Naive thymus-derived CD4-positive, alpha-beta T cell (primary cell): ENCODE results near the gene PHC3. TPM values are rescaled to one million over a fixed set of nuclear protein-coding genes. Genes with fewer than 3 reads are reported as not detected.

Experiments used
- ATAC-seq: fragments of 150-1000 bp; cut with Tn5 transposase; 2 replicates; pipeline ENCODE4 v1.10.0; 2021; ENCODE audit warnings: mild to moderate bottlenecking, moderate library complexity
- CTCF ChIA-PET: fragments of 350-600 bp; sonication (Branson Sonifier 250); formaldehyde crosslinking; loops from one replicate; lab custom pipeline; 2021; ENCODE audit warnings: antibody characterized with exemption; lab: Charles Lee
- POLR2A ChIA-PET: fragments of 350-600 bp; sonication (Branson Sonifier 250); formaldehyde crosslinking; loops from one replicate; lab custom pipeline; 2021; ENCODE audit warnings: antibody characterized with exemption, inconsistent platforms; lab: Charles Lee
- DNase-seq, 9 donors: peaks; one replicate each; pipeline versions ENCODE4 v3.0.0 to v3.0.0-alpha.2; 2020 to 2022; ENCODE audit warnings: mixed read lengths in 1 of 9
- H3K27ac ChIP-seq: one replicate; pipeline ENCODE4 v1.7.0; 2013; ENCODE audit warnings: mild to moderate bottlenecking, low read depth, low read length, moderate library complexity
- H3K27me3 ChIP-seq, 2 donors: one replicate each; pipeline ENCODE4 v1.7.0; 2013; ENCODE audit warnings: low read length in 2 of 2, mild to moderate bottlenecking in 2 of 2, moderate library complexity in 2 of 2; ENCODE audit not compliant: control insufficient read depth in 2 of 2, insufficient read depth in 2 of 2
- H3K36me3 ChIP-seq, 3 experiments: 1 replicate in 2 of 3; 2 replicates in 1 of 3; pipeline ENCODE4 v1.7.0; 2013; ENCODE audit warnings: low read length in 3 of 3, mild to moderate bottlenecking in 3 of 3, moderate library complexity in 1 of 3; ENCODE audit not compliant: insufficient read depth in 3 of 3, control insufficient read depth in 2 of 3
- H3K4me1 ChIP-seq, 2 donors: one replicate each; pipeline ENCODE4 v1.7.0; 2013; ENCODE audit warnings: low read length in 2 of 2, mild to moderate bottlenecking in 2 of 2, moderate library complexity in 1 of 2; ENCODE audit not compliant: control insufficient read depth in 2 of 2, insufficient read depth in 2 of 2
- H3K4me3 ChIP-seq: 2 replicates; pipeline ENCODE4 v1.7.0; 2013; ENCODE audit warnings: mild to moderate bottlenecking, low read length
- H3K9me3 ChIP-seq, 3 experiments: 1 replicate in 2 of 3; 2 replicates in 1 of 3; pipeline ENCODE4 v1.7.0; 2013; ENCODE audit warnings: low read length in 3 of 3; ENCODE audit not compliant: control insufficient read depth in 2 of 3
- H3K27ac Mint-ChIP-seq, 9 donors: one replicate each; pipeline ENCODE4 v1.8.0; 2020 to 2022; ENCODE audit warnings: mixed read lengths in 9 of 9, mild to moderate bottlenecking in 8 of 9, moderate library complexity in 5 of 9, inconsistent platforms in 2 of 9
- H3K27me3 Mint-ChIP-seq, 5 donors: one replicate each; pipeline ENCODE4 v1.8.0; 2021 to 2022; ENCODE audit warnings: mixed read lengths in 5 of 5, mild to moderate bottlenecking in 1 of 5
- H3K36me3 Mint-ChIP-seq, 5 donors: one replicate each; pipeline ENCODE4 v1.8.0; 2020 to 2022; ENCODE audit warnings: mixed read lengths in 5 of 5, mild to moderate bottlenecking in 3 of 5, inconsistent platforms in 1 of 5
- H3K4me1 Mint-ChIP-seq, 7 donors: one replicate each; pipeline ENCODE4 v1.8.0; 2020 to 2022; ENCODE audit warnings: mixed read lengths in 7 of 7, mild to moderate bottlenecking in 3 of 7, inconsistent platforms in 1 of 7
- H3K4me3 Mint-ChIP-seq, 10 donors: one replicate each; pipeline ENCODE4 v1.8.0; 2020 to 2022; ENCODE audit warnings: mild to moderate bottlenecking in 10 of 10, mixed read lengths in 10 of 10, moderate library complexity in 6 of 10, inconsistent platforms in 2 of 10
- H3K9me3 Mint-ChIP-seq, 11 donors: one replicate each; pipeline ENCODE4 v1.8.0; 2020 to 2022; ENCODE audit warnings: mixed read lengths in 11 of 11, mild to moderate bottlenecking in 4 of 11, inconsistent platforms in 1 of 11, moderate library complexity in 1 of 11
- intact Hi-C, 2 donors: fragments of 100-400 bp; cut with micrococcal nuclease; formaldehyde crosslinking; loops; one replicate each; pipeline ENCODE4 v1.15.1; 2023
- polyA plus RNA-seq, 2 donors: library from polyadenylated mRNA; unstranded; fragments of 300-500 nt; fragmentation: Illumina TruSeq; gene quantifications; one replicate each; pipeline ENCODE4 v1.2.3, GENCODE V29; 2021
- total RNA-seq, 6 experiments: library from RNA in 5 of 6; stranded (reverse) in 5 of 6; gene quantifications; 1 replicate in 5 of 6; 2 replicates in 1 of 6; pipeline ENCODE4 v1.2.3 and lab custom pipeline; 2021 to 2026

Gene PHC3, protein sequence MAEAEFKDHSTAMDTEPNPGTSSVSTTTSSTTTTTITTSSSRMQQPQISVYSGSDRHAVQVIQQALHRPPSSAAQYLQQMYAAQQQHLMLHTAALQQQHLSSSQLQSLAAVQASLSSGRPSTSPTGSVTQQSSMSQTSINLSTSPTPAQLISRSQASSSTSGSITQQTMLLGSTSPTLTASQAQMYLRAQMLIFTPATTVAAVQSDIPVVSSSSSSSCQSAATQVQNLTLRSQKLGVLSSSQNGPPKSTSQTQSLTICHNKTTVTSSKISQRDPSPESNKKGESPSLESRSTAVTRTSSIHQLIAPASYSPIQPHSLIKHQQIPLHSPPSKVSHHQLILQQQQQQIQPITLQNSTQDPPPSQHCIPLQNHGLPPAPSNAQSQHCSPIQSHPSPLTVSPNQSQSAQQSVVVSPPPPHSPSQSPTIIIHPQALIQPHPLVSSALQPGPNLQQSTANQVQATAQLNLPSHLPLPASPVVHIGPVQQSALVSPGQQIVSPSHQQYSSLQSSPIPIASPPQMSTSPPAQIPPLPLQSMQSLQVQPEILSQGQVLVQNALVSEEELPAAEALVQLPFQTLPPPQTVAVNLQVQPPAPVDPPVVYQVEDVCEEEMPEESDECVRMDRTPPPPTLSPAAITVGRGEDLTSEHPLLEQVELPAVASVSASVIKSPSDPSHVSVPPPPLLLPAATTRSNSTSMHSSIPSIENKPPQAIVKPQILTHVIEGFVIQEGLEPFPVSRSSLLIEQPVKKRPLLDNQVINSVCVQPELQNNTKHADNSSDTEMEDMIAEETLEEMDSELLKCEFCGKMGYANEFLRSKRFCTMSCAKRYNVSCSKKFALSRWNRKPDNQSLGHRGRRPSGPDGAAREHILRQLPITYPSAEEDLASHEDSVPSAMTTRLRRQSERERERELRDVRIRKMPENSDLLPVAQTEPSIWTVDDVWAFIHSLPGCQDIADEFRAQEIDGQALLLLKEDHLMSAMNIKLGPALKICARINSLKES
- total RNA-seq, result 100 to 1,000 TPM in 4 of 5 experiments, 10 to 100 TPM in 1; 78.9 to 215 (median 158) TPM
- polyA plus RNA-seq, result 10 to 100 TPM; 46.3 to 67.2 TPM
- 230 reads per million, percentile 94 among the genes with 10 or more reads in this experiment for total RNA-seq (lab: John Stamatoyannopoulos, UW)

DNA sequence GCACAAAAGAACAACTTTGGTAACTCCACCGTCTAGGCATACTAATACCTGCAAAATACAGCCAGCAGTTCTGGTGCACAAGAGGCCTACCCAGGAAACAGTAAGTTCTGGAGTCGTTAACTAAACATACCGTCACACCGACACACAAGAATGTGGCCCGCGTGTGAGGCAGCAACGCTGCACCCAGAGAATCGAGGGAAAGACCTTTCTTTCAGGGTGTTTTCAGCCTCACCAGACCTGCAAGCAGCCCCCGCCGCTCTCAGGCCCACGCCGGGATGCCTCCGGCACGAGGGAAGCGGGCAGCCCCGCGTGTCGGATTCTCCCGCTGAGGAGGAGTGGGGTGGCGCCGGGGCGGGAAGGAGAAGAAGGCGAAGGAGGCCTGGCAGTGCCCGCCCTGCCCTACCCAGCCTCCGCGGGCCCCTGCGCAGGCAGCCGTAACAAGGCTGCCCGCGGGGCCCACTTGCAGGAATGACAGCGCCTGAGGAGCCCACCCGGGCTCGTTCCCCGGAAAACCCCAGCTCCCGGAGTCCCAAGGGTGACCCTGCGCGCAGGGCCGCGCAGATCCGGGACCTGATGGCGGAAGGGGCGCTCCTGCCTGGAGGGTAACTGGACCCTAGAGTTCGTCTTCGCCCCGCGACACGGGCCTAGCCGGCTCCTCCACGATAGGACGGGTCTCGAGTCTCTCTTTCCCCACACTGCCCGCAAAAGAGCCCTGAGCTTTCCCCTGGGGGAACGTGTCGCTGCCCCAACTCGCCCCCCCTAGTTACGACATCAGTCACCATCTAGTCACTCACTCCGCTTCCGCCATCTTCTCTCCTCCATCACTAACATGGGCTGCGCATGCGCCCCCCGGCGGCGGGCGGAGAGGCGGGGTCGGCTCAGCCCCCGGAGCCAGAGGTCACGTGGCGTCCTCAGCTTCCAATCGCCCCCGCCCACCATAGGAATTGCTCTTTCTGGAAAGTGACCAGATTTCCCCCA is at the start of gene PHC3:
Gene PHC3 (minus strand): TSS at position 826 of the 978 bp plus-strand sequence. CDS start 18 bp downstream, at position 808.
- Histone ChIP-seq H3K27me3 (no peaks in the 10 kb centered on the region), H3K4me1 (peaks cover 19 to 39% of the 10 kb centered on the region in 2 donors), H3K27ac (peak within 1 kb of the TSS; percentile 98), H3K36me3 (peaks cover 6 to 21% (median 14%) of the 10 kb centered on the region in 3 experiments), H3K4me3 (peak within 1 kb of the TSS; percentile 93), H3K9me3 (no peaks in the 10 kb centered on the region)
- H3K27ac Mint-ChIP-seq, result peak within 1 kb of the TSS; percentile 96 to 100 (median 100)
- peak; percentile 86 for ATAC-seq
- DNase-seq, result peak; percentile 88 to 95 (median 92)
- peaks cover 2 to 26% (median 14%) of the 10 kb centered on the region in 5 donors for H3K36me3 Mint-ChIP-seq
- intact Hi-C loops, result loop anchor here (1.0 to 10.0 kb wide), 19 partner anchors 8 to 1074 kb away; partner anchors contain the start of genes LRRC34 (in 2 of the 2), LRRIQ4 (in 2 of the 2), PRKCI (in 2 of the 2) and SEC62 (in 2 of the 2)
- CTCF ChIA-PET, result no interaction called here
- H3K4me3 Mint-ChIP-seq, result peak within 1 kb of the TSS; percentile 88 to 100 (median 99)
- peaks cover 19 to 40% (median 33%) of the 10 kb centered on the region in 7 donors for H3K4me1 Mint-ChIP-seq
- H3K27me3 Mint-ChIP-seq, result peaks cover 0 to 2% (median 0%) of the 10 kb centered on the region in 5 donors
- POLR2A ChIA-PET, result interaction anchor here (0.5 to 5.4 kb wide), 22 partner anchors 11 to 688 kb away, joined by 3 to 41 read pairs (median 3); partner anchors contain the start of genes PRKCI and SKIL
- peaks cover 0 to 4% (median 0%) of the 10 kb centered on the region in 11 donors for H3K9me3 Mint-ChIP-seq

GRCh38 chr3:170228093-170228766 is 46.7 kb upstream of the PHC3 start:
- peak overlapping the region in 1 of 9 donors; percentile 26 for H3K27ac Mint-ChIP-seq
- ChIA-PET CTCF (no interaction called here), POLR2A (no interaction called here)
- H3K4me1 ChIP-seq, result no peaks in the 10 kb centered on the region
- H3K4me3 Mint-ChIP-seq, result no peak overlapping the region
- intact Hi-C loops, result loop anchor here in 1 of 2 donors (10.0 kb wide), 1 partner anchor 1807 kb away; the partner anchor contains the start of gene FNDC3B
- peaks cover 15 to 51% (median 46%) of the 10 kb centered on the region in 7 donors for H3K4me1 Mint-ChIP-seq
- no peaks in the 10 kb centered on the region for H3K36me3 ChIP-seq
- no peaks in the 10 kb centered on the region for H3K27me3 ChIP-seq
- no peaks in the 10 kb centered on the region for H3K9me3 Mint-ChIP-seq
- peaks cover 0 to 4% (median 3%) of the 10 kb centered on the region in 5 donors for H3K36me3 Mint-ChIP-seq
- no peaks in the 10 kb centered on the region for H3K9me3 ChIP-seq
- ATAC-seq (no peak), DNase-seq (no peak)
- no peaks in the 10 kb centered on the region for H3K27me3 Mint-ChIP-seq
- H3K27ac ChIP-seq, result no peak overlapping the region
- no peak overlapping the region for H3K4me3 ChIP-seq

GRCh38 chr3:170226426-170226960 is 45.0 kb upstream of the PHC3 start:
- CTCF ChIA-PET, result no interaction called here
- H3K27ac Mint-ChIP-seq, result peak overlapping the region in 3 of 9 donors; percentile 35 to 72 (median 61)
- no peak for DNase-seq
- H3K4me1 Mint-ChIP-seq, result peaks cover 22 to 54% (median 45%) of the 10 kb centered on the region in 7 donors
- peaks cover 0 to 4% (median 0%) of the 10 kb centered on the region in 5 donors for H3K36me3 Mint-ChIP-seq
- no peaks in the 10 kb centered on the region for H3K9me3 ChIP-seq
- no peak overlapping the region for H3K4me3 Mint-ChIP-seq
- H3K9me3 Mint-ChIP-seq, result no peaks in the 10 kb centered on the region
- H3K27ac ChIP-seq, result no peak overlapping the region
- POLR2A ChIA-PET, result interaction anchor here (0.6 to 0.7 kb wide), 3 partner anchors 101 to 253 kb away, joined by 3 read pairs; no protein-coding TSS in a partner anchor
- H3K27me3 ChIP-seq, result no peaks in the 10 kb centered on the region
- H3K4me1 ChIP-seq, result peaks cover 0 to 3% of the 10 kb centered on the region in 2 donors
- no peaks in the 10 kb centered on the region for H3K27me3 Mint-ChIP-seq
- H3K4me3 ChIP-seq, result no peak overlapping the region
- no peak for ATAC-seq
- intact Hi-C loops, result loop anchor here in 1 of 2 donors (10.0 kb wide), 1 partner anchor 1808 kb away; the partner anchor contains the start of gene FNDC3B
- peaks cover 0 to 6% (median 0%) of the 10 kb centered on the region in 3 experiments for H3K36me3 ChIP-seq

DNA sequence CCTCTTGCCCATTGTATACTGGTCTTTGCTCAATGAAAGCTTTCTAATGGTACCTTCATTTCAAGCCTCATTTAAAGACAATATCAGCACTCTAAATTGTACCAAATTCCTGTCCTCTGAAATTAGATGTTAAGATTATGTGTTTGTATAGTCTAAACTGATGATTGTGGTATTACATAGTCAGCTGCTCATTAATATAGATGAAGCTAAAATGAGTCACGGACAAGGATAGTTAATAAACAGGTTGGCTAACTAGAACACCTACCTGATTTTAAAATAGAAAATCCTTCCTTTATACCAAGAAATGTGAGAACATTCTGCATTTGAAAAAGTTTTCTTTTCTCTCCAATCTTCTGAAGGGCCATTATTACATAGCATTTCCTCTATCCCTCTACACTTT is 43.6 kb upstream of the PHC3 start:
- peaks cover 0 to 6% (median 0%) of the 10 kb centered on the region in 3 experiments for H3K36me3 ChIP-seq
- Mint-ChIP-seq H3K36me3 (no peaks in the 10 kb centered on the region), H3K9me3 (no peaks in the 10 kb centered on the region), H3K27me3 (no peaks in the 10 kb centered on the region), H3K27ac (peak overlapping the region in 4 of 9 donors; percentile 0 to 81 (median 66)), H3K4me1 (peaks cover 22 to 60% (median 48%) of the 10 kb centered on the region in 7 donors), H3K4me3 (peak overlapping the region in 2 of 10 donors; percentile 7 to 34)
- ChIA-PET POLR2A (no interaction called here), CTCF (no interaction called here)
- peaks cover 0 to 3% of the 10 kb centered on the region in 2 donors for H3K4me1 ChIP-seq
- DNase-seq, result no peak
- intact Hi-C loops, result loop anchor here in 1 of 2 donors (10.0 kb wide), 1 partner anchor 1810 kb away; the partner anchor contains the start of gene FNDC3B
- ATAC-seq, result no peak
- no peak overlapping the region for H3K27ac ChIP-seq
- H3K9me3 ChIP-seq, result no peaks in the 10 kb centered on the region
- H3K27me3 ChIP-seq, result no peaks in the 10 kb centered on the region
- H3K4me3 ChIP-seq, result no peak overlapping the region
